HuH-7 (cell line): Measurements from ENCODE around the gene RING1.
"Not testable (repeated sequence)": the region's sequence is repeated elsewhere in the genome, so short reads cannot be mapped to it uniquely, and the experiment has no call there.

Experiments used
- DNase-seq: peaks from one replicate; pipeline ENCODE4 v3.0.0; 2011; ENCODE audit warnings: low spot score

Gene RING1

DNA sequence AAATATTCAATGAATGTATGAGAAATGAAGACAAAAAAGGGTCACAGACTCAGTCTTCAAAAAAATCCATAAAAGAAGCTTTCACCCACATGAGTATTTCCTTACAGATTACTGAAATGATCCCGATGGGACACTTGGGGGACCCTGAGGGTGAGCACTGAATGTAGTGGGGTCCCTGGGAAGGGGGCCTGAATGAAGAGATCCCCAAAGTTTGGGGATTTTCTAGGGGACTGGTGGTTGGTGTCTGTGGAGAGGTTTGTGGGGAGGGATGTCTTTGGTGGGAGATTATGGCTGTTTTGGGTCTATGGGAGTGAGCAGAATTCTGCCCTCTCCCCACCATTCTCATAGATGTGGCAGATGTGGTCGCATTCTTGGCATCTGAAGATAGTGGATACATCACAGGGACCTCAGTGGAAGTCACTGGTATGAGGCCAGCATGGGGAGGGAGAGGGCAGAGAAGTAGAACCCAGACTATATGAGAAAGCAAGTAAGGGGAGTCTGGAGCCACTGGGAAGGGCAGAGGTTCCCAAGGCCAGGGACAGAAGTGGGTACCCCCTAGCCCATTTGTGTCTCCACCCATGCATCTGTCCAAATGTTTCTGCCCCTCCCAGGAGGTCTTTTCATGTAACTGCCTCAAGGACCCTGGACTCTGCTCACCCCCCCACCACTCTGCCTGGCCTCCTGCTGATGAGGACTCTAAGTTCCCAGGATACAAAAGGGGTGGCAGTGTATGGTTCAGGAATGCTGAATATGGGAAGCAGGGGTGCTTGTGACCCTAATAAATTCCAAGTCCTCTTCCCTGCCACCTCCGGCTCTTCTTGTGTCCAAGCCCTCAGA lies 2.1 kb upstream of the RING1 start:
- DNase-seq = no peak

DNA sequence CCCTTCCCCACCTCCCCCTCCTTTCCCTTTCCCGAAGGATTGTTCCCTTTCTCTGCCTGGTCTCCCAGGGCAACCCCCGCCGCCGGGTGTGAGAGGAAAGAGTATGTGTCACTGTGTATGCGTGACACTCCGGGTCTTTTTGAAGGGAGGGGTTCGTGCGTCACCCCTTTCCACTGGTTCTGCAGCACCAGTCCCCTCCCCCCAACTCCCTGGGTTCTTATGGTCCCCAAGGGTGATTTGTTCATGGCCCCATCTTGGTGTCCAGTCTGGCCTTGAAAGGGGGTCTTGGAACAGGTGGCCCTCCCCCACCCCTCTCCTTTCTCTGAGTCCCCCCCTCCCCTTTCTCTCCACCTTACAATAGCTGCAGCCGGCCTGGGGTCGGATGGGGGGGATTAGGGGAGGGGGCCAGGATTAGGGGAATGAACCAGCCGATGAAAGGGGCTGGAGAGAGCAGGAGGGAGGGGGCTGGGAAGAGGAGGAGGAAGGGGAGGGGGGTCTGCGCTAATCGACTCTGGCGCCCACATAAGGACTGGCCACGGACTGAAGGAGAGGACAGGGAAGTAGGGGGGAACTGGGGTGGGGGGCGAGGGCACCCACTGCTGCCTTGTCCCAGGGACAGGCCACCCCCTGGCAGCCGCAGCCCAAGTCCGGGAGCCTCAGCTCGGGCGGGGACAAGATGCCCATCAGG lies 1.3 kb upstream of the RING1 start:
- no peak for DNase-seq

DNA sequence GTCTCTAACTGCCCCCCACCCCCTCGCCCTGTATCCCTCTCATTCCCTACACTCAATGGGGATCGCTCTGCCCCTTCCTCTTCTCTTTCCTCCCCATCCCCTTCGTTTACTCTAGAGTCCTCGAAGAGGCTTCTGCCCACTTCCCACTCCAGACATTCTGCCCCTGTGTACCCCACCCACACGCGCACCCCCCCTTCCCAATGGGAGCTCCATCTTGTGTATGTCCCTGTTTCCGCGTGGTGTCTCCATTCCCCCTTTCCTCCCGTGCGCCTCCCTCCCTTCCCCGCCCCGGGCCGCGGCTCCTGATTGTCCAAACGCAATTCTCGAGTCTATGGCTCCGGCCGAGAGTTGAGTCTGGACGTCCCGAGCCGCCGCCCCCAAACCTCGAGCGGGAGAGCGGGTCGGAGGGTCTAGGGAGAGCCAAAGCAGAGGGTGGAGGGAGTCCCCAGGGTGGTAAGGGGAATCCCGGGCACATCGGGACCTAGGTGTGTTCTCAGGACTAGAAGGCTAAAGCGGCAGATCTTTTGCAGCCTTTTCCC lies 679 bp upstream of the RING1 start:
- DNase-seq = no peak

DNA sequence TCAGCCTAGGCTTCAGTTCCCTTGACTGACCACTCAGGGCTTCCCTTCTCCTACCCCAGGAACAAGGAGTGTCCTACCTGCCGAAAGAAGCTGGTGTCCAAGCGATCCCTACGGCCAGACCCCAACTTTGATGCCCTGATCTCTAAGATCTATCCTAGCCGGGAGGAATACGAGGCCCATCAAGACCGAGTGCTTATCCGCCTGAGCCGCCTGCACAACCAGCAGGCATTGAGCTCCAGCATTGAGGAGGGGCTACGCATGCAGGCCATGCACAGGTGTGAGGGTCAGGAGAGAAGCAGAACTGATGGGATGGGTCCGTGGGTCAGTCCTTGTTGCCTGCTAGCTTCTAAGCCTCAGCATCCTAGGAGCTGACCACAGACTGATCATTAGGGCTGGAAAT lies 1.6 kb downstream of the RING1 start:
- no peak for DNase-seq

DNA sequence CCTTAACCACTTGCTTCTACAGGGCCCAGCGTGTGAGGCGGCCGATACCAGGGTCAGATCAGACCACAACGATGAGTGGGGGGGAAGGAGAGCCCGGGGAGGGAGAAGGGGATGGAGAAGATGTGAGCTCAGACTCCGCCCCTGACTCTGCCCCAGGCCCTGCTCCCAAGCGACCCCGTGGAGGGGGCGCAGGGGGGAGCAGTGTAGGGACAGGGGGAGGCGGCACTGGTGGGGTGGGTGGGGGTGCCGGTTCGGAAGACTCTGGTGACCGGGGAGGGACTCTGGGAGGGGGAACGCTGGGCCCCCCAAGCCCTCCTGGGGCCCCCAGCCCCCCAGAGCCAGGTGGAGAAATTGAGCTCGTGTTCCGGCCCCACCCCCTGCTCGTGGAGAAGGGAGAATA lies 2.8 kb downstream of the RING1 start:
- no peak for DNase-seq

DNA sequence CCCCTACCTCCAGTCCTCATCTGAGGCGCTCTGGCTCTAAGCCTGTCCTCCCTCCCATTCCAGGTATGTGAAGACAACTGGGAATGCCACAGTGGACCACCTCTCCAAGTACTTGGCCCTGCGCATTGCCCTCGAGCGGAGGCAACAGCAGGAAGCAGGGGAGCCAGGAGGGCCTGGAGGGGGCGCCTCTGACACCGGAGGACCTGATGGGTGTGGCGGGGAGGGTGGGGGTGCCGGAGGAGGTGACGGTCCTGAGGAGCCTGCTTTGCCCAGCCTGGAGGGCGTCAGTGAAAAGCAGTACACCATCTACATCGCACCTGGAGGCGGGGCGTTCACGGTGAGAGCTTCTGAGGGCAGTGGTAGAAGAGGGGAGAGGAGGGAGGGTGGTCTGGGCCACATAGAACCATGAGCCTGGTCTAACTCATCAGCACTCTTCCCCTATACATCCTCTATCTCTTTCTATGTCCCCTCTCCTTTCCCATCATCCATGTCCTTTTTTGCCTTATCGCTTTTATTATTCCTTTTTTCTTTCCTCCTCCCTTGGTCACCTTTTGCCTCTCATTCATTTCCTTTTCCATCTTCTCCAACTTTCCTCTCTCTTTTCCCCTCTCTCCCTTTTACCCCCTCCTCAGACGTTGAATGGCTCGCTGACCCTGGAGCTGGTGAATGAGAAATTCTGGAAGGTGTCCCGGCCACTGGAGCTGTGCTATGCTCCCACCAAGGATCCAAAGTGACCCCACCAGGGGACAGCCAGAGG lies 3.5 kb downstream of the RING1 start:
- DNase-seq = no peak

GRCh38 chr6:33212857-33213165 lies 4.5 kb downstream of the RING1 start:
- DNase-seq = no peak

DNA sequence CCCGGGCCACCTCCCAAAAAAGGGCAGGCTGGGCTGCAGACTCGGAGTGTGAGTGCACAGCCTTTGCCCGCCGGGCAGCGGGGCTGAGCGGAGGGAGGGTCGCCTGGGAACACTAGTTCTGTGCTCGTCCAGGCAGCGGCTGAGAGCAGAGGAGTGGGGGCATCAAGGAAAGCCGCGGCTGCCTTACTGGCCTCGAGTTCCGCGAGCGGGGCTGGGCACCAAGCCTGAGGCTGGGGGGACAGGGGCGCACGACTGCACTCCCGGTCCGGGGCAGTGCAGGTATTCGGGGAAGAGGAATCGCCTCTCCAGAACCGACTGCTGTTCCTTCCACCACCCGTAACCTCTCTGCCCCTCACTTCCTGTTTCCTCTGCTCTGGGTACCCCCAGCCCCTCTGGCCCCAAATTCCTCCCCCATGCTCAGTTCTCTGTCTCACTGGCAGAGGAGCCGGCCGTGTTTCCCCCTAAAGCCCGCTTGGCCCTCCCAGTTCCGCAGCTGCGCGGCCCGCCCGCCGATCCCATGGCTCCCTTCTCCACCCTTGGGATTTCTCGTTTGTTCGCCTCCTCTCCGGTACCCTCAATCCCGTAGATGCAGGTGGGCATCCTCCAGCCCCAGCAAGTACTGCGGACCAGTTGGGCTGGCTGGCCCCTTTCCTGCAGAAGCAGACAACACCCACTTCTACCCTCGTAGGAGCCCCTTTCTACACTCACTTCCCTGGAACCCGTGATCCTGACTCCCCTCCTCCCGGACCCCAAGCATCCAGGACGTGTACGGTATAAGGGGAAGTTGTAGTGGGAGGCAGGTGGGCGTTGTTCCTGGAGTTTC lies 5.1 kb downstream of the RING1 start:
- no peak for DNase-seq

- DNase-seq = no peak
These were observed 5.7 kb downstream of the RING1 start for GRCh38 chr6:33213989-33214335.

- no peak for DNase-seq
These were observed 7.2 kb downstream of the RING1 start for GRCh38 chr6:33215271-33216116.

DNA sequence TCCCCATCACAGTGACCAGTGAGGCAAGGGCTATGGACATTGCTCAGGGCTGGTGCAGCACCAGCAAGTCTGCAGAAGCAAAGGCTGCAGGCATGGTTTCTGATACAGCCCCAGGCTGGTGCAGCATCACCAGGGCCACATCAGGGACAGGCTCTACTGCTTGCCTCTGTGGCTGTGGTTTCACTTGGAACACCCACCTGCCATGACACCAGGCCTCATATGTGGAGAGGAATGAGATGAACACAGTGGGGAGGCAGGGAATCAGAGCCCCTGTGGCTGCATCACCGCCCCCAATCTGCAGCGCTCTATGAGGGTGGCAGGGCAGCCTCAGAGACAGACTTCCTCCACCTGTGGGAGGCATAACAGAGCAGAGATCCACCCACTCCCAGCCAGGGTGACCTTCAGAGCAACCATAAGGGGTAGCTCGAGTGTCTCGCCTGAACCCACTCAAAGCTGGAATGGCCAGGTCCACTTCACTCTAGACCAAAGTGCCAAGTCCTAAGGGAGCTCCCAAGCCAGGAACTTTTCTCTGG lies 7.9 kb downstream of the RING1 start:
- DNase-seq = no peak

GRCh38 chr6:33217246-33217645 lies 8.9 kb downstream of the RING1 start:
- DNase-seq = no peak

DNA sequence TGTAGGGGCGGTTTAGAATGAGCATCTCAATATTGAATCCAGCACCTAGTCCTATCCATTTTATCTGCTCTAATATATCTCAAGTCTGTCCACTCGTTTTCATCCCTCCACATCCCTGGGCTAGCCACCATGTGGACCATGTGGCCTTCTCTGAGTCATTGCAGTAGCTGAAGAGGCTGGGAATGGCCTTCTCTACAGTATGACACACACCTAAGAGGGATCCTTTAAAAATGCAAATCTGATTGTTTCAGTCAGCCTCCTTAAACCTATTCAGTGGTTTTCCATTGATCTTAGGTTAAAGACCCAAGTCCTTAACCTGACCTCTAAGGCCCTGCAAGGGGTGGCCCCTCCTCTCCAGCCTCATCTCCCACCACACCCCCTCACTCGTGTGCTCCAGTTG lies 9.4 kb downstream of the RING1 start:
- DNase-seq = no peak

GRCh38 chr6:33226503-33227120 lies 18.3 kb downstream of the RING1 start:
- DNase-seq = not testable (repeated sequence)

- DNase-seq = no peak
These were observed 26.9 kb downstream of the RING1 start for GRCh38 chr6:33235221-33235634.

GRCh38 chr6:33236328-33236727 lies 28.0 kb downstream of the RING1 start:
- DNase-seq = no peak

DNA sequence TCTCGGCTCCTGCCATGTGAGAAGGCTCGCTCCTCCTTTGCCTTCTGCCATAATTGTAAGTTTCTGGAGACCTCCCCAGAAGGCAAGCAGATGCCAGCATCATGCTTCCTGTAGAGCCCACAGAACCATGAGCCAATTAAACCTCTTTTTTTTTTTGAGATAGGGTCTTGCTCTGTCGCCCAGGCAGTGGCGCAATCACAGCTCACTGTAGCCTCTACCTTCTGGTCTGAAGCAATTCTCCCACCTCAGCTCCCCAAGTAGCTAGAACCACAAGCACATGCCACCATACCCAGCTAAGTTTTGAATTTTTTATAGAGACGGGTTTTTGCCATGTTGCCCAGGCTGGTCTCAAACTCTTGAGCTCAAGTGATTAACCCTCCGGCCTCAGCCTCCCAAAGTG lies 28.6 kb downstream of the RING1 start:
- DNase-seq = no peak

GRCh38 chr6:33237741-33238140 lies 29.4 kb downstream of the RING1 start:
- DNase-seq = no peak

DNA sequence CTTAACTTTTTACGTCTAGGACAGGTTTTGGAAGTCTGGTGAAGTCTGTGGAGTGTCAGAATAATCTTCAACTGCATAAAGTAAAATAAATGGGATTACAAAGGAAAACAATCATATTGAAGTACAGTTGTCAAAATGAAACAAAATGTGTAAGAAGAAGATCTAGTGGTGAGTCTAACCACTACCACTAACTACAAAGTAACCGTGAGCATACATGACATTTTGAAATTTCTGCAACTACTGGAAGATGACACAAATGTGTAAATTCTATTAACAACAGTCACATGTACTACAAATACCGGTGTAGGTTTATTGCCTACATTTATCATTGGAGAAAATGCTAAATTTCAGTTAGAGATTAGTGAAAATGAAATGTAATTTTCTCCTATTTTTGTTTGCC lies 33.7 kb downstream of the RING1 start:
- DNase-seq = no peak

DNA sequence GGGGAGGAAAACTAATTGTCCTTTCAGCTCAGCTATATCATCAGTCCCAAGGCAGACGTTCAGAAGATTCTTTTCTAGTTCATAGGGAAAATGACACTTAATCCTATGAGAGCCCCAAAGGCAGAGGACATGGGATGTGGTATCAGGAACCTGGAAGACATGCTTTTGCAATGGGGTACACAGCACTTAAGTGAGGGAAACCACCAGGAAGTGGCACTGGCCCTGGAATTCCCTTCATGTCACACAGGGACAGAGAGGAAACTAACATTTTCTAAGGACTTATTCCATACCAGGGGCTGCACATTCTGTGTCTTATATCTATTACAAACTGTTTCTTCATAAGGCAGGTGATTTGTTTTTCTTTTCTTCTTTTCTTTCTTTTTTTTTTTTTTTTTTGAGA lies 35.2 kb downstream of the RING1 start:
- DNase-seq = no peak
